Measurements from ENCODE around the gene WFDC1.

The WFDC1 gene

DNA sequence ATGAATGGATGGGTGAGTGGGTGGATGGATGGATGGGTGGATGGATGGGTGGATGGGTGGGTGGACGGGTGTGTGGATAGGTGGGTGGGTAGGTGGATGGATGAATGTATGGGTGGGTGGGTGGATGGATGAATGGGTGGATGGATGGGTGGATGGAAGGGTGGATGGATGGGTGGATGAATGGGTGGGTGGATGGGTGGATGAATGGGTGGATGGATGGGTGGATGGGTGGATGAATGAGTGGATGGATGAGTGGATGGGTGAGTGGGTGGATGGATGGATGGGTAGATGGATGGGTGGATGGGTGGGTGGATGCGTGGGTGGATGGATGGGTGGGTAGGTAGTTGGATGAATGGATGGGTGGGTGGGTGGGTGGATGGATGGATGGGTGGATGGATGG is 60.5 kb downstream of the WFDC1 start:
- no peak for DNase-seq

DNA sequence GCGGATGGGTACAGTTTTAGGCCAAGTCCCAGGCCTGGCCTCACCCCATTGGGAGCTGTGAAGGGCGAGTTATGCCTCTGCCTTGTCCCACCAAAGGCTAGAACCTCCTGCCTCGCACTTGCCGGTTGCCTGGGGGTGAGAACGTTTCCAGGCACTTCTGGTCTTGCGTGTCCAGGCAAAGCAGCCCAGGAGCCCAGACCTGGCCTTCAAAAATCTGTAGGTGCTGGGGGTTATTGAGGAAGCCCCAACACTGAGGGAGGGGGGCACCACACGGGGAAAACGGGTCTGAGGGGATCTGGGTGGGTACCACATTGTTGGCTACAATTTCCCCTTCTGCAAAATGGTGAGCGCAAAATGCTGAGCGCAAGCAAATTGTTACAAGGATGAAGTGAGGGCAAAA is 61.5 kb downstream of the WFDC1 start:
- no peak for DNase-seq

DNA sequence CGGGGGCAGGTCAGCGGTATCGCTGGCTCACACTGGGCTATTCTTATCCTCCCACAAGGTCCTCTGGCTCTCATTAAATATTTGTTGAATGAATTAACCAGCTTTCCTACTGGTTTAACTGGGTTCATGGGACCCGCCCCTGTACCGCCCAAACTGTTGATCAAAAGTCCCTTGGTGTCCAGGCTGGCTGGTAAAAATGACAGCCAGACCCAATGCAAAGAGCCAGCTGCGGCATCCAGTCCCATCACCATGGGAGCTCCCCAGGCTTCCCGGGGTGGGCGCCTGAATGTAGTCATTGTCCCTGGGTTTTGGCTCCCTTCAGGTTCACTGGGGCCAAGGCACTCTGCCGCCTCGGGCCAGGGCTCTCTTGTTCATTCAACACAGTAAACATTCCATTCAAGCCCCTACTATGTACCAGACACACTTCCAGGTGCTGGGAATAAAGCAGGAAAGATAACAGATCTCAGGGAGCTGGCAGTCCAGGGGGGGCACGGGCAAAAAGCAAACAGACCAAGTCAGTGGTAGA is 62.0 kb downstream of the WFDC1 start:
- peak; percentile 8 for DNase-seq

DNA sequence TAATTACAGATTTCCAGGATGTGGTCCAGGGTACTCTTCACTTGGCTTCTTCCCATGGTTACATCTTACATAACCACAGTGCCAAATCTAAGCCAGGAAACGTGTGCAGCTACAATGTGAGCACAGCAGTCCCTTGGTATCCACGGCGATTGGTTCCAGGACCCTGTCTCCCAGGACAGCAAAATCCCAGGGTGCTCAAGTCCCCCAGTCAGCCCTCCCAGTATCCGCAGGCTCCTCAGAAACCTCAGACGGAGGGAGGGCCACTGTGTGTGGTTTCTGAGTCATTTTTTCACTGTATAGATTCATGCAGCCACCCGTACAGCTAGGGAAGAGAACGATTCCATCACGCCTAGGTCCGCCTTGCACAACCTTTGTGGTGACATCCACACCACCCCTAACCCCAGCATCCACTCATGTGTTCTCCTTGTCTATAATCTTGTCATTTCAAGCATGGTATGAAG is 62.5 kb downstream of the WFDC1 start:
- DNase-seq: peak; percentile 49

DNA sequence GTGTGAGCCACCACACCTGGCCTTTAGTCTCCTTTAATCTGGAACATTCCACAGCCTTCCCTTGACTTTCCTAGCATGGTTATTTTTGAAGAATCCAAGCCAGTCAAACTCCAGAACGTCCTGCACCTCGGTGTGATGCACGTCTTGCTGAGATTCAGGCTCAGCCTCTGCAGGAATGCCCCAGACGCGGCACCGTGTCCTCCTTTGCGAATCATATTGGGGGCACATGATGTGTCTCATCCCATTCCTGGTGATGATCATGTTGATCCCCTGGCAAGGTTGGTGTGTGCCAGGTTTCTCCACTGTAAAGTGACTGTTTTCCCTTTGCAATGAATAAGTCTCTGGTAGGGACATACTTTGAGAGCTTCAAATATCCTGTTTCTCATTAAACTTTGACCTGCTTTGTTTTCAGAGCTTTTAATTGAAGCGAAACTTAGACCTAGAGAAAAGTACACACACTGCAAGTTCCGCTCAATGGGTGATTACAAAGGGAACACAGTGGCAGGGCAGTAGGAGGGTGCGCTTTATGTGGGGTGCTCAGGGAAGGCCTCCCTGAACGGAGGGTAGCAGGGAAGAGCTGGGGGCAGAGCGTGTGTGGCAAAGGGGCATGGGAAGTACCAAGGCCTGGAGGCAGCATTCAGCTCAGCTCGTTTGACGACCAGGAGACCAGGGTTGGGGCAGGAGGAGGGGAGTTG is 64.1 kb downstream of the WFDC1 start:
- no peak for DNase-seq

DNA sequence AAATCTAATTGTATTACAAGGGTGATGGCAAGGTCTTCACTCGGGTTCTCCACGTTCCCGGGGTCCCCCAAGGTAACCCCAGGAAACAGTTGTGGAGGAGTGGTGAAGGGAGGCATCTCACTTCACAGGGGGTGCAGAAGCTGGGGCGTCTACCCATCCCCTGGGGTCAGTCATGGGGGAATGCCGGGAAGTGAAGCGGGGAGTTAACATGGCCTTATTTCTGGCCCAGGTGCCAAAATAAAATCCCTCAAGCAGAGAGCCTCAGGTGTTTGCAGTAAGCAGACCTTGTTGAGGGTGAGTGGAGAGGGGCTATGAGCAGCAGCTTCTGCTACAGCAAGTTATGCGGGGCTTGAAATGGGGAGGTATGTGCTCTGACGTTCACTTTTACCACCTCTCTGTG is 64.6 kb downstream of the WFDC1 start:
- no peak for DNase-seq

DNA sequence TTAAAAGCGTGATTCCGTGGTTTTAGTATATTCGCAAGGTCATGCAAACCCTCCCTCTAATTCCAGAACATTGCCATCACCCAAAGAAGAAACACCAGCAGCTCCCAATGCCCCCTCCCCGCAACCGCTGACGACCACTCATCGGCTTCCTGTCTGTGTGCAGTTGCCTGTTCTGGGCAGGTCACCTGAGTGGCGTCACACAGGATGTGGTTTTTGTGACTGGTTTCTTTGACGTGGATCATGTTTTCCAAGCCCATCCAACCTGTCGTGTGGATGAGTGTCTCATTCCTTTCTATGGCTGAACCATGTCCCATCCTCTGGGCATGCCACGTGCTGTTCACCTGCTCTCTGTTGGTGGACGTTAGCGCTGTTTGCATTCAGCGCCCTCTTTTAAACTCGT is 65.5 kb downstream of the WFDC1 start:
- peak; percentile 5 for DNase-seq

DNA sequence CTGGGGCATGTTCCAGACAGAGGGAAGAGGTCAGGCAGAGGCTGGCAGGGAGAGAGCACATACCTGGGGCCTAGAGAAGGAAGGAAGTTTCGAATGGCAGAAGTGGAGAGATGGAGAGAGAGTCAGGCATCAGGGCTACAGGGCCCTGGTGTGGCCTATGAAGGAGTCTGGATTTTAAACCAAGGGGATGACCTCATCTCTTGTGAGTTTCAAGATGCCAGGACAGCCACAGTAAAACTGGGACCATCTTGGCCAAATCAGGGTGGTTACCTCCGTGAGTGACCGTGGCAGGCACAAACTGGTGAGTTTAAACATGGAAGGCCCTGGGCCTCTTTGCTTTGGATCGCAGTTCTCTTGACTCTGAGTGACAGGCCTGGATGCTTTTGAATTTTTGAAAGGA is 66.1 kb downstream of the WFDC1 start:
- no peak for DNase-seq

DNA sequence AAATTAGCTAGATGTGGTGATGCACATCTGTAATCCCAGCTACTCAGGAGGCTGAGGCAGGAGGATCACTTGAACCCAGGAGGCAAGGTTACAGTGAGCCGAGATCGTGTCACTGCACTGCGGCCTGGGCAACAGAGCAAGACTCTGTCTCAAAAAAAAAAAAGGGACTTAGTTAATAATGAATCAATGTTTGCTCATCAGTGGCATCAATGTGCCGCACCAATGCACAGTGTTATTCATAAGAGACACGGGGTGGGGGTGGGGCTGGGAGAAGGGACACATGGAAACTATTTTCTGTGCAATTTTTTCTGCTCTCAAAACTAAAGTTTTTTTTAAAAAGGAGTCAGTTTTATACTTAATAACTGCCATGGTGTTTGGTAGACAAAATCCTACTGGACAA is 66.9 kb downstream of the WFDC1 start:
- no peak for DNase-seq

DNA sequence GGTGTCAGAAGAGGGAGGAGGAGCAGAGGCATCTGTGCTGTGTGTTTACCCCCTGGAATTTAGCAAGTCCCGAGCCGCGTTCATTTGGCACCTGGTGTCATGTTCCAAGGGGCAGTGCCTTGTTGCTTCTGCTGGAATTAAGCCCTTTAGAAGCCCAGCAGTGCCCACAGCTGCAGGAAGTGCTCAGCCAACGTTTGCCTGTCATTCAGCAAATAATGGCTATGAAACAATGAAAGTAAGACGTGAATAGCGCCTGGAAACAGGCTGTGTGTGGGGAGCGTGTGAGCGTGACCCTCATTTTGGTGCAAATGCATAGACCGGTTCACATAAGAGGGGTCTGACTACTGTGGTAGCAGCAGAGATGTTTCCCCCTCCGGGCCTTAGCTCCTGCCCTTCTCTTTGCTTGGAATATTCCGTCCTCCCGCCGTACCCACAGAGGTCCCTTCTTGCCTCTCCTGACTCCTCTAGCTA is 67.8 kb downstream of the WFDC1 start:
- DNase-seq: no peak

DNA sequence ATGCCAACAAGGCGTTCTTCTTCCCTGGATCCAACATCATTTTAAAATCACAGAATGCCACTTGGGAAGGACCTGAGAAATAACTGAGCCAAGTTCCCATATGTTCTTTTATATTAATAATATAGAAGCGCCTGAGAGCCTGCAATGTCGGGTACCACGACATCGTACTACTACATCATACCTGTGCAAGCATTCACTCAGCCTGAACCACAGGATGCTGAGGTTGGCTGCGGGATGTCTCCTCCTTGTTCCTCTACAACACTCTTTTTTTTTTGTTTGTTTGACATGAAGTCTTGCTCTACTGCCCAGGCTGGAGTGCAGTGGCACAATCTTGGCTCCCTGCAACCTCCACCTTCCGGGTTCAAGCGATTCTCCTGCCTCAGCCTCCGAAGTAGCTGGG is 71.5 kb downstream of the WFDC1 start:
- no peak for DNase-seq

DNA sequence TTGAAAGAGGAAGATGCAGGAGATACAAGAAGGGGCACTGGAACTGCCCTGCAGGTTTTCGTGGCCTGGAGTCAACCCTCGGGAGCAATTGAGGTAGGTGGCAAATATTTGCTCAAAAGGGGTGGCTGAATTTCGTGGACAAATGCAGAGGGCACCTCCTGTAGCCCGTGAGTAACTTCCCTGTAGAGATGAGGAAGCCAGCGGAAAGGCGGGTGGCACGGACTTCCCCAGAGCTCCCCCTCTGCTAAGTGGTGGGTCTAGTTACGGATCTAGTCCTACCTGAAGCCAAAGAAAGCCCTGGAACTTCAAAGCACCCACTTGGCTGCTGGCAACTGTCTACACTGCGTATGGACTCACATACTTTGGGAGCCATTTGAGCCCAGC is 72.6 kb downstream of the WFDC1 start:
- no peak for DNase-seq

DNA sequence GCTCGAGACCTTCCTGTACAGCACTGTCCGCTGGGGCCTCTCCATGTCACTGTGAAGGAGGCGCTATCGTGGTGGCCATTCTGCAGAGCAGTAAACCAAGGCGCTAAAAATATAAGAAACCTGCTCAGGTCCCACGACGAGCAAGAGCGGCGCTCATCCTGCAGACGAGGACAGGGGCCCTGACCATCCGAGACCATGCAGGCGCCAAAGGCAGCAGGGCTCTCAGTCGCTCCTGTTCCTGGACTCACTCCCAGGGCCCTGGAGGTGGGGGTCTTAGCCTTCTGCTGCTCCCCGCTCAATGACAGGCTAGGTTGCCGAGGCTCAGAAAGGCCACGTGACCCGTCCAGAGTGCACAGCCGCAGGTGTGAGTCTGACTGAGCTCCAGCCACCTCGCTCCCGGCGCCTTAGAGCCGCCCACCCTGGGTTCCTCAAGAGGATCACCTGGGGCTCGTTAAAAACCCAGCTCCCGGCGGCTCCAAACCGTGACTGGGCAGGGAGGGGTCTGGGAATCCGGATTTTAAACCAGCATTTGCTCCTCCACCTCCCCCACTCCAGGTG is 73.2 kb downstream of the WFDC1 start:
- no peak for DNase-seq

DNA sequence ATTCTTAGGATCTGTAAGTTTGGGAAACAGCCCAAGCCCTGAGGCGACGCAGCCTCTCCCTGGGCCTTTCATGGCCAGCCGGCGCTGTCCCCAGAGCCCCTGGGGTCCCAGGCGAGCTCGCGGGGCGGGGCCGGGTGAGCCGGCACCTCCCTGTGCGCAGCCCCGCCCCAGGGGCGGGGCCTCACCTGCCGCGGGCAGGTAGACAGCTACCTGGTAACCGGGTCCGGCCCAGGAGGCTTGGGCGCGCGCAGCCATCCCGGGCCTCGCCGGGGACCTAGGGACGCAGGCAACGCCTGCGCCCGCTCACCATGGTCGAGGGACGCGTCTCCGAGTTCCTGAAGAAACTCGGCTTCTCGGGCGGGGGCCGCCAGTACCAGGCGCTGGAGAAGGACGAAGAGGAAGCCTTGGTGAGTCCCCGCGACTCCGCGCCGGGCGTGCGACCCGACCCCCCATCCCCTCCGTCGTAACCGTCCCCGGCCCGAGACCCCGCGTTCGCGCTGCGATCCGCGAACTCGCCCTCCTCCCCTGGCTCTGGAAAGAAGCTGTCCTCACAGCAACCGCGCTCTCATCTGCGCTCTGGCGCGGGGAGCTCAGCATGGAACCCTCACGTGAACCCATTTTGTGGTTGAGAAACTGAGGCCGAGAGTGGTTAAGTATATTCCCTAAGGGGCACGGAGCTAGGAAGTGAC is 73.8 kb downstream of the WFDC1 start, which contains the start of gene ATP2C2:
Gene ATP2C2, plus strand, starts transcription at position 231 of the 689 bp plus-strand sequence. Its CDS starts 78 bp downstream, at position 309.
- DNase-seq: no peak

DNA sequence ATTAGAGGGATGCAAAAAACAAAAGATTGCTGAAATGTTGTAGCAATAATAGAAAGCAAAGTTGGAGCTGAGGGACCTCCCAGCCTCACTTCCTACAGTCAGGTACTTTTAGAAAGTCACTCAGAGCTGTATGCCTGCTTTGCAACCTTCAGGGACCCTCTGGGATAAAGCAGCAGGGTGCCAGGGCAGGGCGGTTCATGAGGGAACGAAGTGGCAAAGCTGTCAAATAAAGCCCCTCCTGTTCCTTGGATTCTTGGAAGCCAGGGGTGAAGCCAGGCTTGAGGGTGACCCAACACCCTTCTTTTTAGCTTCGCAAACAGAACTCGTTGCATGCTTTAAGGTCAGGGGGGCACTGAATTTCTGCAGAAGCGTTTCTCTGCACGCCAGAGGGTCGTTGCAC is 74.4 kb downstream of the WFDC1 start:
- DNase-seq: no peak

DNA sequence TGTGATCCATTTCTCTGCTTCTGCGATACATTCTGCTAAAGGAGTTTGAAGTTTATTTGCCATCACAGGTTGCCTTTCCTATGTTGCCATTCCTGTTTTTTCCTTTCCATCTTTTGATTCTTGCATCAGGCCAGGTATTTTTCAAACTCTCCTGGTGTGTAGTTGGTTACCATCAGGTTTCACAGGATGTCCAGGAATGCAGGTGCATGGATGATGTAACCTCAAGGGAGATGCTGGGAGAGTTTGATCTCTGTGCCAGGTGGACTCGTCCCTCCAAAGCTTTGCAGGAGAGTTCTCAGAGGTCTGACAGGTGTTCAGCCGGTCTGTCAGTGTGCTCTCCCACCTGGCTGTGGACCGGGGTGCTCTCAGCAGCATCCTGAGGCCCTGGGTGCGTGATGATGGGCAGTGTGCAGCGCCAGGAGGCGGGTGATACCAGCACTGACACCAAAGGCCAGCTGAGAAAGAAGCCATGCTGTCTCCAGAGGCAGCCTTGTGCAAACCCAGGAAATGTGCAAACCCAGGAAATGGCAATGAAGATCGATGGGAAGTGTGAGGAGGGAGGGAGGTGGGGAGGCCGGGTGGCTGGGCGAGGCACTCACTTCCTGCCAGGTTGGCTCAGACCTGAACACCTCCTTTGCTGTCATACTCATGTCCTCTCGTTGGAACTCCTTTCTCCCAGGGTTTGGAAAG is 75.4 kb downstream of the WFDC1 start:
- DNase-seq: no peak

DNA sequence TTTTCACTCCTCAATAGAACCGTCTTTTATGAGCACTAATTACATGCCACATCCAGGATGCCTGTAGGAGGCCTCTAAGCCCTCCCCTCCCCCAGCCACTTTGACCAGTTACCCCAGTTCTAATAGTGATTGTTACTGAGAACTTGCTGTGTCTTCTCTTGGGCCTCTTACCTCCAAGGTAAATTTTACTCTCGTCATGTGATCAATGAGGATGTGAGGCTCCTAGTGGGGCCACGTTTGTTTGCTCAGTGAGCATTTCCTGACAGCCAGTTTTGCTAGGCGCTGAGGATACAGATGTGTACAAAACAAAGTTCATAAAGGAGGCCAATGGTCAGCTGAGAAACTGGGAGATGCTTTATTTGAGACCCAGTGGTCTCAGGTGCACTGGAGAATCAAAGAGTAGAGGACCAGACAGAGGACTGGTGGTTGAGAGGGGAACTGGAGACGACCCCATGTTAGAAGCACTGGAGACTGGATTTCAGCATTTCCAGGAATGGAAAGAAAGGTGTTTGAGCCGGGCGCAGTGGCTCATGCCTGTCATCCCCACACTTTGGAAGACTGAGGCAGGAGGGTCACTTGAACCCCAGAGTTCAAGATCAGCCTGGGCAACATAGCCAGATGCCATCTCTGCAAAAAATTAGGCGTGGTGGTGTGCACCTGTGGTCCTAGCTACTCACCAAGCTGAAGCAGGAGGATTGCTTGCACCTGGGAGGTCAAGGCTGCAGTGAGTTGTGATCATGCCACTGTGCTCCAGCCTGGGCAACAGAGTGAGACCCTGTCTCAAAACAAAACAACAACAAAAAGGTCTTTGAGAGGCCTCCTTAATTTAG is 76.3 kb downstream of the WFDC1 start:
- no peak for DNase-seq

DNA sequence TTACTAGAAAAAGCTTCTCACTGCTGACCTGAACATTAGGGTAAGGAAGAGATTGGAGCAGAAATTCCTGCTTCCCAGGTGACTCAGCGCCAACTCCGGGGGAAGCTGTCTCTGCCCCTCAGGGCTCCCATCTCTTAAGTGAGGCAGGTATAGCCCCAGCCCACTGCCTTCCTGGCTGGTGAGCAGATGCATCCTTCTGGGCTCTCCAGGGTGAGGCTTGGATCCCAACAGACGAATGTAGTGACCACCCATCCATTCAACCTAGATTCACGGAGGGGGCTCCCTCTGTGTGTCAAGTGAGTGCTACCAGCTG is 76.8 kb downstream of the WFDC1 start:
- no peak for DNase-seq

DNA sequence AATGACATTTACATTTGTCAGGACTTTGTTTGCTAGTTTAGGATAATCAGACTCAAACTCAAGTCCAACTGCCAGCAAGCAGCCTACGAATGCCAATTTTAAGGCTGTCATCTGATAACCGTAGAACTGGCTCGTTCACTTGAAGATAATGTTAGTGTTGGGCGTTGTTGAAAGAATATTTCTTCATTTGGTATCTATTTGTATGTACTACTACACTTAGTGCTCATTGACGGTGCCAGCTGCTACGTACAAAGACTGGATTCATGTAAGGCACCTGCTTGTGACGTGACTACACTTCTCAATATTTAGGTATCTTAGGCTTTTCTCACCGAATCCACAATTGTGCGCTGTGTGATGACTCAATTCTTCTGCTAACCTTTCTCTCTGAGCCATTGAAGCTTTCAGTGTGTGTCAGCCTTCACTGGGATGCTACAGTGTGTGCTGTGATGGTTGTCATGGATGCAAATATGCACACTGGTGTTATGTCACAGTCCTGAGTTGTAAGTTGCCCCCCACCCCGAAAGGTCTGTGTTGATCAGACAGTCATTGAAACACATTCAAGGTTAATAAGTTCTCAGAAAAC is 79.3 kb downstream of the WFDC1 start:
- DNase-seq: no peak

DNA sequence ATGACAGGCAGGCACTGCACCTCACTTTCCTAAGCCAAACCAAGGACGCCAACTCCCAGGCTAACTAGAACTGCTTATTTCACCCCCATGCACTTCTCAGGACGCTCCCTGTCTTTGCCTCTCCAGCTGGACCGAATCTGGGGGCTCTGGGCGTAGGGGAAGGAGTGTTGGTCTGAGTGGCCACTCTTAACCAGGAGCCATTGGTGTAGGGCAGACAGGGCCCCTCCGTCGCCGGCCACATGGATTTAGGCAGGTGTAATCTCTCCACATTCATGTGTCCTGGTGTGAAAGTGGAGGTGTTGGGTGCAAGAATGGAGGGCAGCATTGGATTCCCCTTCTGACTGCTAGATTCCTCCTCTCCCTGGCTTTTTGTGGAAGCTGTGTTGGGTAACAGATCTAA is 83.4 kb downstream of the WFDC1 start:
- DNase-seq: no peak

DNA sequence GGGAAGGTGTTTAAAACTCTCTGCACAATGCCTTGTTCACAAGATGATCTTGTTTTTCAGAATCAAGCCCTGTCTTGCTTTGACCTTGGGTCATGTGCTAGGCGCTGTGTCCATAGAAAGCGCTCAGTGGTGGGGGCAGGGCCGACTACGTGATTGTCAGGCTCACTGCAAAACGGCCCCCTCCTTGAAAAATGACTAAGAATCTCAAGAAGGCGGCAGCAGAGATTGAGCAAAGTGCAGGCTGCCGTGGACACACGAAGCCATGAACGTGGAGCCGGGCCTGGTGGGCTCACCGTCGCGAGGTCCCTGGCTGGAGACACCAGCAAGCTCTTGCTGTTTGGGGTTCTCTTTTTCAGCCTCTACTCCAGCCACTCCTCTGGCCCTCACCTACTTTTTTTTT is 83.9 kb downstream of the WFDC1 start:
- no peak for DNase-seq
